GM19452 (cell line): ENCODE results near the gene CGB7.
A peak's percentile ranks its signal among the peaks of the same experiment; 100 is the strongest.
"Not testable (repeated sequence)": the region's sequence is repeated elsewhere in the genome, so short reads cannot be mapped to it uniquely, and the experiment has no call there.

ENCODE experiments used
- ATAC-seq: cut with Tn5 transposase; IDR thresholded peaks from one replicate; pipeline ENCODE4 v1.9.1; 2021; ENCODE audit not compliant: unreplicated experiment

CGB7 gene

GRCh38 chr19:49073514-49074378 lies 16.2 kb upstream of the CGB7 start:
- no peak for ATAC-seq

- no peak for ATAC-seq
Measured at GRCh38 chr19:49071860-49072547, 14.5 kb upstream of the CGB7 start.

- ATAC-seq, result no peak
Measured at GRCh38 chr19:49070416-49070815, 12.9 kb upstream of the CGB7 start.

- ATAC-seq, result no peak
Measured at GRCh38 chr19:49069026-49069425, 11.5 kb upstream of the CGB7 start.

- no peak for ATAC-seq
Measured at GRCh38 chr19:49067554-49067953, 10.0 kb upstream of the CGB7 start.

- no peak for ATAC-seq
Measured at GRCh38 chr19:49065905-49066512, 8.5 kb upstream of the CGB7 start.

GRCh38 chr19:49064768-49065611 lies 7.4 kb upstream of the CGB7 start, which contains the start of gene NTF4:
NTF4 (minus strand) TSS chr19:49064818; CDS start chr19:49061997, 2,821 bp downstream.
- ATAC-seq, result no peak

- ATAC-seq, result no peak
Measured at GRCh38 chr19:49064029-49064629, 6.6 kb upstream of the CGB7 start.

- no peak for ATAC-seq
Measured at GRCh38 chr19:49061445-49061844, 3.9 kb upstream of the CGB7 start.

GRCh38 chr19:49061000-49061399 lies 3.5 kb upstream of the CGB7 start:
- no peak for ATAC-seq

- no peak for ATAC-seq
Measured at GRCh38 chr19:49059053-49059452, 1.5 kb upstream of the CGB7 start.

GRCh38 chr19:49058562-49058961 lies 1.0 kb upstream of the CGB7 start:
- ATAC-seq, result no peak

- not testable (repeated sequence) for ATAC-seq
Measured at GRCh38 chr19:49056902-49057596, 500 bp downstream of the CGB7 start.

- ATAC-seq, result peak; percentile 51
Measured at GRCh38 chr19:49056101-49056901, 1.2 kb downstream of the CGB7 start.

- not testable (repeated sequence) for ATAC-seq
Measured at GRCh38 chr19:49050376-49051033, 7.0 kb downstream of the CGB7 start.

- not testable (repeated sequence) for ATAC-seq
Measured at GRCh38 chr19:49049834-49050233, 7.7 kb downstream of the CGB7 start.

GRCh38 chr19:49049011-49049410 lies 8.5 kb downstream of the CGB7 start, which contains the start of gene CGB8:
CGB8 (minus strand) TSS chr19:49049111; CDS start chr19:49048739, 372 bp downstream.
- not testable (repeated sequence) for ATAC-seq

GRCh38 chr19:49043548-49043947 lies 14.0 kb downstream of the CGB7 start, which contains the start of gene CGB5:
CGB5 (plus strand) TSS chr19:49043848; CDS start chr19:49044210, 362 bp downstream.
- not testable (repeated sequence) for ATAC-seq
